ENCODE data around the gene HNF1A.
A peak's percentile ranks its signal among the peaks of the same experiment; 100 is the strongest.
"Not testable (repeated sequence)": the region's sequence is repeated elsewhere in the genome, so short reads cannot be mapped to it uniquely, and the experiment has no call there.

The HNF1A gene

GRCh38 chr12:120940799-120941198, 37.5 kb upstream of the HNF1A start:
- Mint-ChIP-seq H3K4me3 (no peak overlapping the region), H3K36me3 (ENCODE audit: low read depth) (no peaks in the 10 kb centered on the region), H3K4me1 (peaks cover 23% of the 10 kb centered on the region), H3K27me3 (ENCODE audit: low read depth, poor library complexity) (peaks cover 13% of the 10 kb centered on the region), H3K27ac (no peak overlapping the region), H3K9me3 (no peaks in the 10 kb centered on the region)
- DNase-seq = no peak
- TF ChIP-seq, protein P1, sequence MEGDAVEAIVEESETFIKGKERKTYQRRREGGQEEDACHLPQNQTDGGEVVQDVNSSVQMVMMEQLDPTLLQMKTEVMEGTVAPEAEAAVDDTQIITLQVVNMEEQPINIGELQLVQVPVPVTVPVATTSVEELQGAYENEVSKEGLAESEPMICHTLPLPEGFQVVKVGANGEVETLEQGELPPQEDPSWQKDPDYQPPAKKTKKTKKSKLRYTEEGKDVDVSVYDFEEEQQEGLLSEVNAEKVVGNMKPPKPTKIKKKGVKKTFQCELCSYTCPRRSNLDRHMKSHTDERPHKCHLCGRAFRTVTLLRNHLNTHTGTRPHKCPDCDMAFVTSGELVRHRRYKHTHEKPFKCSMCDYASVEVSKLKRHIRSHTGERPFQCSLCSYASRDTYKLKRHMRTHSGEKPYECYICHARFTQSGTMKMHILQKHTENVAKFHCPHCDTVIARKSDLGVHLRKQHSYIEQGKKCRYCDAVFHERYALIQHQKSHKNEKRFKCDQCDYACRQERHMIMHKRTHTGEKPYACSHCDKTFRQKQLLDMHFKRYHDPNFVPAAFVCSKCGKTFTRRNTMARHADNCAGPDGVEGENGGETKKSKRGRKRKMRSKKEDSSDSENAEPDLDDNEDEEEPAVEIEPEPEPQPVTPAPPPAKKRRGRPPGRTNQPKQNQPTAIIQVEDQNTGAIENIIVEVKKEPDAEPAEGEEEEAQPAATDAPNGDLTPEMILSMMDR (IDR thresholded peaks at IDR 0.05) = no peak

- Mint-ChIP-seq H3K36me3 (ENCODE audit: low read depth) (no peaks in the 10 kb centered on the region), H3K9me3 (no peaks in the 10 kb centered on the region), H3K4me1 (peaks cover 20% of the 10 kb centered on the region), H3K4me3 (no peak overlapping the region), H3K27me3 (ENCODE audit: low read depth, poor library complexity) (peaks cover 13% of the 10 kb centered on the region), H3K27ac (no peak overlapping the region)
- DNase-seq = no peak
- TF ChIP-seq, protein P1 (IDR thresholded peaks at IDR 0.05) = no peak
Measured at GRCh38 chr12:120941412-120941811, 36.9 kb upstream of the HNF1A start.

- no peak overlapping the region for H3K27ac Mint-ChIP-seq
- no peak for DNase-seq
Measured at GRCh38 chr12:120941846-120942405, 36.4 kb upstream of the HNF1A start.

GRCh38 chr12:120943482-120943881, 34.9 kb upstream of the HNF1A start:
- Mint-ChIP-seq H3K27me3 (ENCODE audit: low read depth, poor library complexity) (peaks cover 10% of the 10 kb centered on the region), H3K9me3 (no peaks in the 10 kb centered on the region), H3K36me3 (ENCODE audit: low read depth) (no peaks in the 10 kb centered on the region), H3K4me1 (peaks cover 5% of the 10 kb centered on the region), H3K4me3 (no peak overlapping the region), H3K27ac (no peak overlapping the region)
- no peak for DNase-seq
- TF ChIP-seq, protein P1 (IDR thresholded peaks at IDR 0.05) = no peak

More at GRCh38 chr12:120941846-120942405, 36.4 kb upstream of the HNF1A start:
- Mint-ChIP-seq H3K9me3 (no peaks in the 10 kb centered on the region), H3K27me3 (ENCODE audit: low read depth, poor library complexity) (peaks cover 10% of the 10 kb centered on the region), H3K4me1 (peaks cover 16% of the 10 kb centered on the region), H3K4me3 (no peak overlapping the region), H3K36me3 (ENCODE audit: low read depth) (no peaks in the 10 kb centered on the region)
- TF ChIP-seq, protein P1 (IDR thresholded peaks at IDR 0.05) = no peak

- peak overlapping the region; percentile 69 for H3K27ac Mint-ChIP-seq
- DNase-seq = peak; percentile 71
- peaks cover 4% of the 10 kb centered on the region for H3K27me3 Mint-ChIP-seq (ENCODE audit: low read depth, poor library complexity)
- peaks cover 6% of the 10 kb centered on the region for H3K9me3 Mint-ChIP-seq
- no peak overlapping the region for H3K4me3 Mint-ChIP-seq
- H3K36me3 Mint-ChIP-seq (ENCODE audit: low read depth) = no peaks in the 10 kb centered on the region
- TF ChIP-seq, protein P1 (IDR thresholded peaks at IDR 0.05) = peak; percentile 68
- H3K4me1 Mint-ChIP-seq = peaks cover 5% of the 10 kb centered on the region
Measured at GRCh38 chr12:120944645-120945217, 33.6 kb upstream of the HNF1A start.

DNA sequence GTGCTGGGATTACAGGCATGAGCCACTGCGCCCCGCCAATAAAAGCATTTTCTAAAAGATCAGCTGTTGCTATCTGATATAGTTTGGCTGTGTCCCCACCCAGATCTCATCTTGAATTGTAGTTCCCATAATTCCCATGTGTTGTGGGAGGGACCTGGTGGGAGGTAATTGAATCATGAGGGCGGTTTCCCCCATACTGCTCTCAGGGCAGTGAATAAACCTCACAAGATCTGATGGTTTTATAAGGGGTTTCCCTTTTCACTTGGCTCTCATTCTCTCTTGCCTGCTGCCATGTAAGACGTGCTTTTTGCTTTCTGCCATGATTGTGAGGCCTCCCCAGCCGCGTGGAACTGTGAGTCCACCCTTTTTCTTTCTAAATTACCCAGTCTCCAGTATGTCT, 32.8 kb upstream of the HNF1A start:
- not testable (repeated sequence) for H3K4me3 Mint-ChIP-seq; H3K27ac Mint-ChIP-seq; H3K36me3 Mint-ChIP-seq (ENCODE audit: low read depth); H3K4me1 Mint-ChIP-seq; H3K27me3 Mint-ChIP-seq (ENCODE audit: low read depth, poor library complexity); DNase-seq; H3K9me3 Mint-ChIP-seq

DNA sequence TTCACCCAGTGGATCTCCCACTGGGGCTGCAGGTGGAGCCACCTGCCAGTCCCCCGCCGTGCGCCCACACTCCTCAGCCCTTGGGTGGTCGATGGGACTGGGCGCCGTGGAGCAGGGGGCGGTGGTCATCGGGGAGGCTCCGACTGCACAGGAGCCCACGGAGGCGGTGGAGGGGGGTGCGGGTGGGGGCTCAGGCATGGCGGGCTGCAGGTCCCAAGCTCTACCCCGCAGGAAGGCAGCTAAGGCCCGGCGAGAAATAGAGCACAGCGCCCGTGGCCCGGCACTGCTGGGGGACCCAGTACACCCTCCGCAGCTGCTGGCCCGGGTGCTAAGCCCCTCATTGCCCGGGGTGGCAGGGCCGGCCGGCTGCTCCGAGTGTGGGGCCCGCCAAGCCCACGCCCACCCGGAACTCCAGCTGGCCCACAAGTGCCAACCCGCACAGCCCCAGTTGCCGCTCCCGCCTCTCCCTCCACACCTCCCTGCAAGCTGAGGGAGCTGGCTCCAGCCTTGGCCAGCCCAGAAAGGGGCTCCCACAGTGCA, 28.0 kb upstream of the HNF1A start:
- H3K36me3 Mint-ChIP-seq (ENCODE audit: low read depth); H3K4me1 Mint-ChIP-seq; H3K27me3 Mint-ChIP-seq (ENCODE audit: low read depth, poor library complexity); H3K27ac Mint-ChIP-seq; DNase-seq; H3K4me3 Mint-ChIP-seq: not testable (repeated sequence)
- peaks cover 12% of the 10 kb centered on the region for H3K9me3 Mint-ChIP-seq

All from nephron progenitor cell (in vitro differentiated cells).